Prostate gland (tissue), 2 donors: ENCODE results near the gene GPC5. TPM values are rescaled to one million over a fixed set of nuclear protein-coding genes. Genes with fewer than 3 reads are reported as not detected.

Experiments
- DNase-seq: peaks from one replicate; pipeline ENCODE4 v3.0.0-alpha.2; 2019; ENCODE audit warnings: low spot score
- H3K27ac ChIP-seq, 2 donors: fragments of 200-600 bp; sonication (generic); 2 replicates each; pipeline ENCODE4 v1.5.1; 2017 to 2019
- H3K27me3 ChIP-seq: fragments of 200-600 bp; sonication (generic); replicated peaks from 2 replicates; pipeline ENCODE4 v1.5.1; 2019; ENCODE audit not compliant: insufficient read depth
- H3K36me3 ChIP-seq, 2 donors: fragments of 200-600 bp; sonication (generic); 1 replicate in 1 of 2; 2 replicates in 1 of 2; pipeline versions ENCODE4 v1.5.1 to v1.8.1; 2017 to 2019
- H3K4me1 ChIP-seq: fragments of 200-600 bp; sonication (generic); replicated peaks from 2 replicates; pipeline ENCODE4 v1.5.1; 2019
- H3K4me3 ChIP-seq, 2 donors: fragments of 200-600 bp; sonication (generic); 2 replicates each; pipeline ENCODE4 v1.5.1; 2017 to 2019
- H3K9me3 ChIP-seq: fragments of 200-600 bp; sonication (generic); 2 replicates; pipeline ENCODE4 v1.5.1; 2017
- CTCF ChIP-seq, 4 experiments: fragments of 200-600 bp in 2 of 4; fragments of 450-650 bp in 2 of 4; sonication (generic) in 2 of 4; IDR thresholded peaks; 1 replicate in 3 of 4; 2 replicates in 1 of 4; pipeline ENCODE4 v1.5.1; 2016 to 2019; ENCODE audit warnings: antibody characterized with exemption in 4 of 4, mild to moderate bottlenecking in 2 of 4, moderate library complexity in 2 of 4
- POLR2A ChIP-seq: fragments of 450-650 bp; IDR thresholded peaks from one replicate; pipeline ENCODE4 v1.6.1; 2016; ENCODE audit warnings: antibody characterized with exemption, mild to moderate bottlenecking
- POLR2AphosphoS5 ChIP-seq: sonication (generic); formaldehyde crosslinking; IDR thresholded peaks from one replicate; pipeline ENCODE4 v1.6.1; 2017; ENCODE audit warnings: antibody characterized with exemption
- WGBS: methylation state at CpG from one replicate; pipeline ENCODE4 v1.1.5; 2018; 5-methylcytosine and 5-hydroxymethylcytosine counted together
- intact Hi-C: fragments of 100-400 bp; cut with DNase I; formaldehyde crosslinking; loops from one replicate; pipeline ENCODE4 v1.14.2; 2022
- total RNA-seq, 2 donors: library from RNA; depleted of rRNA; stranded (reverse); fragments of >200 nt; gene quantifications; one replicate each; pipeline ENCODE4 v1.1.0, GENCODE V29; 2016

GPC5 gene
- total RNA-seq, 2 donors from 2014 or later, result 0.23 to 35.0 TPM

GRCh38 chr13:92671821-92672220, 1273.4 kb downstream of the GPC5 start:
- TF ChIP-seq POLR2A, result no peak
- TF ChIP-seq CTCF (IDR thresholded peaks at IDR 0.05), result no peak
- TF ChIP-seq POLR2AphosphoS5, result no peak
- H3K4me3 ChIP-seq, result no peak overlapping the region
- 85% methylated on average over 2 of the region's 2 CpGs for WGBS
- H3K27ac ChIP-seq, result no peak overlapping the region
- no peaks in the 10 kb centered on the region for H3K9me3 ChIP-seq
- H3K27me3 ChIP-seq, result no peaks in the 10 kb centered on the region
- no peak for DNase-seq
- no peaks in the 10 kb centered on the region for H3K36me3 ChIP-seq
- intact Hi-C loops, result no loop called here
- no peaks in the 10 kb centered on the region for H3K4me1 ChIP-seq

- no peaks in the 10 kb centered on the region for H3K27me3 ChIP-seq
- 83% methylated on average over 3 of the region's 3 CpGs for WGBS
- intact Hi-C loops, result no loop called here
- no peak overlapping the region for H3K27ac ChIP-seq
- no peaks in the 10 kb centered on the region for H3K9me3 ChIP-seq
- TF ChIP-seq POLR2AphosphoS5, result no peak
- TF ChIP-seq POLR2A, result no peak
- TF ChIP-seq CTCF (IDR thresholded peaks at IDR 0.05), result no peak
- H3K36me3 ChIP-seq, result no peaks in the 10 kb centered on the region
- DNase-seq, result no peak
- H3K4me1 ChIP-seq, result no peaks in the 10 kb centered on the region
- no peak overlapping the region for H3K4me3 ChIP-seq
Observed at GRCh38 chr13:92676246-92676645, 1277.8 kb downstream of the GPC5 start.

GRCh38 chr13:92677571-92677970, 1279.2 kb downstream of the GPC5 start:
- no peak for TF ChIP-seq POLR2A
- no peak for TF ChIP-seq POLR2AphosphoS5
- TF ChIP-seq CTCF (IDR thresholded peaks at IDR 0.05), result no peak
- Histone ChIP-seq H3K27me3 (no peaks in the 10 kb centered on the region), H3K36me3 (no peaks in the 10 kb centered on the region), H3K9me3 (no peaks in the 10 kb centered on the region), H3K4me1 (no peaks in the 10 kb centered on the region), H3K27ac (no peak overlapping the region), H3K4me3 (no peak overlapping the region)
- no peak for DNase-seq
- intact Hi-C loops, result no loop called here
- 19% methylated on average over 4 of the region's 4 CpGs for WGBS

GRCh38 chr13:92679602-92680001, 1281.2 kb downstream of the GPC5 start:
- H3K27ac ChIP-seq, result no peak overlapping the region
- no peaks in the 10 kb centered on the region for H3K4me1 ChIP-seq
- H3K4me3 ChIP-seq, result no peak overlapping the region
- DNase-seq, result no peak
- intact Hi-C loops, result no loop called here
- no peaks in the 10 kb centered on the region for H3K9me3 ChIP-seq
- TF ChIP-seq CTCF (IDR thresholded peaks at IDR 0.05) (no peak), POLR2AphosphoS5 (no peak), POLR2A (no peak)
- H3K27me3 ChIP-seq, result no peaks in the 10 kb centered on the region
- H3K36me3 ChIP-seq, result no peaks in the 10 kb centered on the region
- 96% methylated on average over 7 of the region's 7 CpGs for WGBS

GRCh38 chr13:92681239-92681638, 1282.8 kb downstream of the GPC5 start:
- H3K27me3 ChIP-seq, result no peaks in the 10 kb centered on the region
- WGBS, result 80% methylated on average over 4 of the region's 4 CpGs
- H3K9me3 ChIP-seq, result no peaks in the 10 kb centered on the region
- no peak overlapping the region for H3K27ac ChIP-seq
- no peaks in the 10 kb centered on the region for H3K4me1 ChIP-seq
- no peaks in the 10 kb centered on the region for H3K36me3 ChIP-seq
- no peak for TF ChIP-seq POLR2A
- TF ChIP-seq CTCF (IDR thresholded peaks at IDR 0.05), result no peak
- no peak overlapping the region for H3K4me3 ChIP-seq
- no peak for DNase-seq
- intact Hi-C loops, result no loop called here
